ENCODE results near the gene ADAM19.

GRCh38 chr5:157608972-157609565, 33.5 kb upstream of the ADAM19 start:
- TF ChIP-seq CTCF (IDR thresholded peaks at IDR 0.05; ENCODE audit: low read depth, low read length) (no peak), EZH2phosphoT487 (IDR thresholded peaks at IDR 0.05; ENCODE audit: low read depth) (no peak)

All from OCI-LY3 (cell line).